ENCODE data around the gene HPS1. TPM values are rescaled to one million over a fixed set of nuclear protein-coding genes. Genes with fewer than 3 reads are reported as not detected.

Gene HPS1
- total and polyA plus RNA-seq, 2 experiments from 2014 or later, result 41.2 to 104 TPM

DNA sequence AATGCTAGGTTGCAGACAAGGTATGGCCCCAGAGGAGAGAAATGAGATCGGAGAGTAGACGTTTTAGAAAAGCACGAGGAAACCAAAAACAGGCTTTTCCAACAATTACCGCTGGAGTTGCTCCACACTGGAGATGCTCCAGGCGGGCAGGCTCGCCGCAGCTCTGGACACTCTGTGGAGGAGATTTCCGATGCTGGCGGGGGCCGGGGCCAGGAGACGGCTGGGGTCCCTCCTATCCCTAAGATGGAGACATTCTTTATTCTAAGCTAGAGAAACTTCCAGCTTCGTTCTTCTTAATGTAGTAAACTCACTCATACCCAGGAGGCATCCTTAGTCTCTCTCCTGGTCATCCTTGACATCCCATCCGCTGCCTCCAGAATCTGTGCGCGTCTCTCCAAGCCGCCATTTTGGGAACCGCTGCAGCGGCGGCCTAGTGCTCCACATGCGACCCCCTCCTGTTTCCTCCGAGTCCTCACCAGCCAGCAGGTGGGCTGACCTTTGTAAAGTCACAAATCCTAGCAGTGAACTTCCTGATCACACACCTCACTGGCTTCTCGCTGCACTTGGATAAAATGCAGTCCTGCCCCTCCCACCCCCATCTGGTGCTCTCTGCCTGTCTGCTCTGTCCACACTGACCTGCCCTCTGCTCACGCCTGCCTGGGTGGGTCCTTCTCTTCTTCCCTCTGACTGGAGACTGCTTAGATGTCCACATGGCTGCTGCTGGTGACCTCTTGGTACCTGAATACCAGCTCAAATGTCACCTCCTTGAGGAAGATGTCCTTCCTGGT is 43.6 kb downstream of the HPS1 start:
- DNase-seq (ENCODE audit: low spot score), result no peak
- no peak for TF ChIP-seq EZH2 (IDR thresholded peaks at IDR 0.05; ENCODE audit: borderline replicate concordance)
- TF ChIP-seq, protein P1, sequence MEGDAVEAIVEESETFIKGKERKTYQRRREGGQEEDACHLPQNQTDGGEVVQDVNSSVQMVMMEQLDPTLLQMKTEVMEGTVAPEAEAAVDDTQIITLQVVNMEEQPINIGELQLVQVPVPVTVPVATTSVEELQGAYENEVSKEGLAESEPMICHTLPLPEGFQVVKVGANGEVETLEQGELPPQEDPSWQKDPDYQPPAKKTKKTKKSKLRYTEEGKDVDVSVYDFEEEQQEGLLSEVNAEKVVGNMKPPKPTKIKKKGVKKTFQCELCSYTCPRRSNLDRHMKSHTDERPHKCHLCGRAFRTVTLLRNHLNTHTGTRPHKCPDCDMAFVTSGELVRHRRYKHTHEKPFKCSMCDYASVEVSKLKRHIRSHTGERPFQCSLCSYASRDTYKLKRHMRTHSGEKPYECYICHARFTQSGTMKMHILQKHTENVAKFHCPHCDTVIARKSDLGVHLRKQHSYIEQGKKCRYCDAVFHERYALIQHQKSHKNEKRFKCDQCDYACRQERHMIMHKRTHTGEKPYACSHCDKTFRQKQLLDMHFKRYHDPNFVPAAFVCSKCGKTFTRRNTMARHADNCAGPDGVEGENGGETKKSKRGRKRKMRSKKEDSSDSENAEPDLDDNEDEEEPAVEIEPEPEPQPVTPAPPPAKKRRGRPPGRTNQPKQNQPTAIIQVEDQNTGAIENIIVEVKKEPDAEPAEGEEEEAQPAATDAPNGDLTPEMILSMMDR (IDR thresholded peaks at IDR 0.05; ENCODE audit: poor library complexity), result no peak
- Histone ChIP-seq H3K4me1 (ENCODE audit: insufficient read depth) (peaks cover 7% of the 10 kb centered on the region), H3K27me3 (no peaks in the 10 kb centered on the region), H4K20me1 (ENCODE audit: insufficient read depth, poor library complexity, severe bottlenecking) (no peaks in the 10 kb centered on the region), H3K9me3 (ENCODE audit: low read depth) (no peaks in the 10 kb centered on the region), H3K4me2 (no peak overlapping the region), H3K27ac (peak overlapping the region; percentile 27), H3K9me2 (replicated peaks; ENCODE audit: insufficient read depth) (no peaks in the 10 kb centered on the region), H3K79me2 (no peaks in the 10 kb centered on the region), H2AFZ (no peak overlapping the region), H3K4me3 (no peak overlapping the region), H3K36me3 (replicated peaks; ENCODE audit: insufficient read depth, low read depth) (no peaks in the 10 kb centered on the region)
- 94% methylated on average over 23 of the region's 23 CpGs for WGBS (ENCODE audit: low lambda C conversion rate, missing lambda C conversion rate)

DNA sequence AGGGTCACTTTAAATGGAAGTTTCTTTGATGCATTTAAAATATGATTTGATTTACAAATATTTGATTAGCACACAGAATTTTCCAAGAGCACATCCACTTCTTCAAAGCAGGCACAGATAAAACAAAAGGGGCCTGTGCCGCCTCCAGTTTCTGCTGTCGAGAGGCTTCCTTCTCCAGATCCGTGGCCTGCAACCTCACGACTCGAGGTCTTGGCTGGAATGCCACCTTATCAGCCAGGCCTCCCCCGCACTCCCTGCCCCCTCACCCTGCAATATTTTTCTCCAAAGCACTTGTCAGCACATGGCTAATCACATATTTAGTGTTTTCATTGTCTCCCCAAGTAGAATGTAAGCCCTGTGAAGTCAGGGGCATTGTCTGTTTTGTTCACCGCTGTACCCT is 44.3 kb downstream of the HPS1 start:
- 53% methylated on average over 7 of the region's 7 CpGs for WGBS (ENCODE audit: low lambda C conversion rate, missing lambda C conversion rate)
- Histone ChIP-seq H3K79me2 (no peaks in the 10 kb centered on the region), H4K20me1 (ENCODE audit: insufficient read depth, poor library complexity, severe bottlenecking) (no peaks in the 10 kb centered on the region), H3K27me3 (no peaks in the 10 kb centered on the region), H3K27ac (no peak overlapping the region), H3K9me3 (ENCODE audit: low read depth) (no peaks in the 10 kb centered on the region), H3K4me1 (ENCODE audit: insufficient read depth) (peaks cover 7% of the 10 kb centered on the region), H3K4me2 (no peak overlapping the region), H2AFZ (no peak overlapping the region), H3K4me3 (no peak overlapping the region), H3K9me2 (replicated peaks; ENCODE audit: insufficient read depth) (no peaks in the 10 kb centered on the region), H3K36me3 (replicated peaks; ENCODE audit: insufficient read depth, low read depth) (no peaks in the 10 kb centered on the region)
- no peak for DNase-seq (ENCODE audit: low spot score)
- TF ChIP-seq EZH2phosphoT487 (IDR thresholded peaks at IDR 0.05; ENCODE audit: low read depth, severe bottlenecking, unreplicated experiment) (no peak), EZH2 (IDR thresholded peaks at IDR 0.05; ENCODE audit: borderline replicate concordance) (no peak)
- TF ChIP-seq, protein P1 (IDR thresholded peaks at IDR 0.05; ENCODE audit: poor library complexity), result no peak

GRCh38 chr10:98400482-98400881 is 46.3 kb downstream of the HPS1 start:
- no peak overlapping the region for H3K4me2 ChIP-seq
- H3K79me2 ChIP-seq, result no peaks in the 10 kb centered on the region
- no peaks in the 10 kb centered on the region for H3K9me3 ChIP-seq (ENCODE audit: low read depth)
- H3K27me3 ChIP-seq, result no peaks in the 10 kb centered on the region
- TF ChIP-seq, protein P1 (IDR thresholded peaks at IDR 0.05; ENCODE audit: poor library complexity), result no peak
- TF ChIP-seq EZH2phosphoT487 (IDR thresholded peaks at IDR 0.05; ENCODE audit: low read depth, severe bottlenecking, unreplicated experiment) (no peak), EZH2 (IDR thresholded peaks at IDR 0.05; ENCODE audit: borderline replicate concordance) (no peak)
- no peak overlapping the region for H3K27ac ChIP-seq
- H4K20me1 ChIP-seq (ENCODE audit: insufficient read depth, poor library complexity, severe bottlenecking), result no peaks in the 10 kb centered on the region
- no peaks in the 10 kb centered on the region for H3K36me3 ChIP-seq (replicated peaks; ENCODE audit: insufficient read depth, low read depth)
- 89% methylated on average over 2 of the region's 2 CpGs for WGBS (ENCODE audit: low lambda C conversion rate, missing lambda C conversion rate)
- H3K9me2 ChIP-seq (replicated peaks; ENCODE audit: insufficient read depth), result no peaks in the 10 kb centered on the region
- no peak overlapping the region for H2AFZ ChIP-seq
- peaks cover 7% of the 10 kb centered on the region for H3K4me1 ChIP-seq (ENCODE audit: insufficient read depth)
- no peak for DNase-seq (ENCODE audit: low spot score)
- H3K4me3 ChIP-seq, result no peak overlapping the region

Measured in hepatocyte (in vitro differentiated cells).